Fibroblast of pulmonary artery (primary cell): ENCODE data around the gene RNF6.

Experiments used
- DNase-seq: peaks from one replicate; pipeline ENCODE4 v3.0.0-alpha.2; 2010; ENCODE audit warnings: low read depth
- H3K4me3 ChIP-seq: replicated peaks from 2 replicates; pipeline ENCODE4 v1.5.1; 2011; ENCODE audit warnings: low read depth, mild to moderate bottlenecking, control low read depth, low read length, moderate library complexity
- TF ChIP-seq, protein P1 (sequence below): IDR thresholded peaks from 2 replicates; pipeline ENCODE4 v1.5.1; 2011; ENCODE audit warnings: mild to moderate bottlenecking, control low read depth, low read length, inconsistent platforms; ENCODE audit errors: missing control alignments

RNF6 gene

DNA sequence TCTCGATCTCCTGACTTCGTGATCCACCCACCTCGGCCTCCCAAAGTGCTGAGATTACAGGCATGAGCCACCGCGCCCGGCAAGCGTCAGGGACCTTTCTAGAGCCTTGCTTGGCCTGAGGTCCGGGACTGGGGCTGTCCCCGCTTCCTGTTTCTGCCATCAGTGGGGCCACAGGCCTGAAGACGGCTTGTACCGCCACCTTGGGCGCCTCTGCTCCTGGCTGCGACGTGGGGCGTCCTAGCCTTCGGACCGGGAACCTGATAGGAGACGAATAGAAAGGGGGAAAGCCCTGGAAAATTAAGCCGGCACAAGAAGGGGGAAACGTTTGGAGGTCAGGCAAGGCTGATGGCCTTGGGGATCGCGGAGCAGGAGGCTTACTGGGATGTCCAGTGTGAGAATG, 35.1 kb downstream of the RNF6 start:
- peak overlapping the region; percentile 70 for H3K4me3 ChIP-seq
- no peak for DNase-seq
- TF ChIP-seq, protein P1, sequence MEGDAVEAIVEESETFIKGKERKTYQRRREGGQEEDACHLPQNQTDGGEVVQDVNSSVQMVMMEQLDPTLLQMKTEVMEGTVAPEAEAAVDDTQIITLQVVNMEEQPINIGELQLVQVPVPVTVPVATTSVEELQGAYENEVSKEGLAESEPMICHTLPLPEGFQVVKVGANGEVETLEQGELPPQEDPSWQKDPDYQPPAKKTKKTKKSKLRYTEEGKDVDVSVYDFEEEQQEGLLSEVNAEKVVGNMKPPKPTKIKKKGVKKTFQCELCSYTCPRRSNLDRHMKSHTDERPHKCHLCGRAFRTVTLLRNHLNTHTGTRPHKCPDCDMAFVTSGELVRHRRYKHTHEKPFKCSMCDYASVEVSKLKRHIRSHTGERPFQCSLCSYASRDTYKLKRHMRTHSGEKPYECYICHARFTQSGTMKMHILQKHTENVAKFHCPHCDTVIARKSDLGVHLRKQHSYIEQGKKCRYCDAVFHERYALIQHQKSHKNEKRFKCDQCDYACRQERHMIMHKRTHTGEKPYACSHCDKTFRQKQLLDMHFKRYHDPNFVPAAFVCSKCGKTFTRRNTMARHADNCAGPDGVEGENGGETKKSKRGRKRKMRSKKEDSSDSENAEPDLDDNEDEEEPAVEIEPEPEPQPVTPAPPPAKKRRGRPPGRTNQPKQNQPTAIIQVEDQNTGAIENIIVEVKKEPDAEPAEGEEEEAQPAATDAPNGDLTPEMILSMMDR: no peak

DNA sequence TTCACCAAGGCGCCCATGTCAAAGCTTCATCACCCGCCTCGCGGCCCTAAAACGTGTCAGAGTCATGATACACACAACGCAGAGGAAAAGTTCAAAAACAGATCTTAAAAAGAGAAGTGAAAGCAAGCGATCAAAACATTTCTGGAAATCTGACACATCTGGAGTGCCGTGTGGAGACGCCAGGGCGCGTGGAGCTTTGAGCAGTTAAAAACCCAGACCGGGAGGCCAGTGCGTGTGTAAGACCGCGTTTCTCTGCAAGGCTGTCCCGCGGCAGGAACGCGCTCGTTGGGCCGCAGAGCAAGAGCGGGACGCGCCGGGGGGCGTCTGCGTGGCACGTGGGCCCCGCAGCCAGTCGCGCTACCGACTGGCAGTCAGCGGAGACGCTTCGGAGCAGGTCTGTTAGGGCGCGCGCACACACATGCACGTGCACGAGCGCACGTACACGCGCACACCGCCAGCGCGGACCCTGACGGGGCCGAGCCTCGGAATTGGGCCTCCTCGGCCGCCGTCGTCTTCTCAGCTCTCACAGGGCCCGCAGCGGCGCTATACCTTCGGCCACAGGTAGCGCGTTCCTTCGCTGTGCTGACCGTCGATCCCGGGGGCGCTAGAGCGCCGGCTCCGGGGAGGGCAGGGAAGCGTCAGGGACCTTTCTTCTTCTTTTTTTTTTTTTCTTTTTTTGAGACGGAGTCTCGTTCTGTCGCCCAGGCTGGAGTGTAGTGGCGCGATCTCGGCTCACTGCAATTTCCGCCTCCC, 35.8 kb downstream of the RNF6 start:
- DNase-seq: peak; percentile 95

DNA sequence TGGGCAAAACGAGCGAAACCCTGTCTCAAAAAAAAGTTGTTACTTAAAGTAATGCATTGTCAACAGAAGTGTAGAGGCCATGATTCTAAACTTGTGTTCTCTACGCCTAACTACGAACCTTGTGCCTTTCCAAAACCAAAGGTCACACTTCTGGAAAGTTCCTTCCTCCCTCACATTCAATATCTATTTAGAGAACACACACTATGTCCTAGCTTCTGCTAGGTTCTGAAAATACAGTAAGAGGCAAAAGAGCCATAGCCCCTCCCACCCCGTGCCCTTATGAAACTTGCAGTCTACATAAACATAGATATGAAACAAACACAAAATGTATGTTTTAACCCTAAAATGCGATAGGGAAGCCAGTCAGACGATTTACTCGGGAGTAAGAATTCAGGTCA, 36.4 kb downstream of the RNF6 start:
- TF ChIP-seq, protein P1: no peak

More for the DNA sequence above, 35.8 kb downstream of the RNF6 start:
- peak overlapping the region; percentile 70 for H3K4me3 ChIP-seq
- TF ChIP-seq, protein P1: peak; percentile 48

DNA sequence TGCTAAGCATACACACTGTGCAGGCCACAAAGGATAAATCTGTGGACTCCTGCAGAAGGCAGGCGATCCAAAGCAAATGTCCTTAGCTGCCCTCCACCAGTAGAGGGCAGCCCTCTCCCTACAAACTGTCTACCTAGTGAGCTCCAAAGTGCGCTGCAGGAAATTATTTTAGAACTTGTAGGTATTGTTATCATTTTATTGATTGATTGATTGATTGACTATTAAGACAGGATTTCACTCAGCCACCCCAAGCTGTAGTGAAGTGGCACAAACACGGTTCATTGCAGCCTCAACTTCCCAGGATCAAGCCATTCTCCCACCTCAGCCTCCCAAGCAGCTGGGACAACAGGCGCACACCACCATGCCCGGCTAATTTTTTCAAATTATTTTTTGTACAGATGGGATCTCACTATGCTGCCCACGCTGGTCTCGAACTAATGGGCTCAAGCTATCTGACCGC, 37.3 kb downstream of the RNF6 start:
- peak; percentile 81 for DNase-seq
- H3K4me3 ChIP-seq: no peak overlapping the region
- TF ChIP-seq, protein P1: peak; percentile 96

More for the DNA sequence above, 36.4 kb downstream of the RNF6 start:
- DNase-seq: no peak
- peak overlapping the region; percentile 70 for H3K4me3 ChIP-seq

DNA sequence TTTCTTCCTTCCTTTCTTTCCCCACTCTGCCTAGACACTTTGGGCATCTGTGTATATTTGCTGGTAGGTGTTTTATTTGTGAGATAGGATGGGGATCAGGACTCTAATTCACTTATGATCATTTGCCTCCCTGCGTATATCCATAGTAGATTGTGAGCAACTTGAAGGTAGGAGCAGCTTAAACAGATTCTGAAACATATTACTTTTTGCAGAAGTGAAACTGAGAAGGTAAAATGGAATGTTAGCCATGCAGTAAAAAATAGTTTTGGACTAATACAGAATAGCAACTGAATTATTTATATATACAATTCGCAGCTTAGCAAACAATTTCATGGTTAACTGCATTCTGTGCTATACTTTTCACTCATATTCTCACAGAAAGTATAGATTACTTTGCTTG, 38.7 kb downstream of the RNF6 start:
- H3K4me3 ChIP-seq: no peak overlapping the region
- DNase-seq: no peak
- TF ChIP-seq, protein P1: no peak

GRCh38 chr13:26179344-26179743, 42.8 kb downstream of the RNF6 start:
- H3K4me3 ChIP-seq: no peak overlapping the region
- no peak for DNase-seq
- TF ChIP-seq, protein P1: no peak

- TF ChIP-seq, protein P1: no peak
- DNase-seq: no peak
- H3K4me3 ChIP-seq: no peak overlapping the region
These were observed 53.3 kb downstream of the RNF6 start for GRCh38 chr13:26168835-26169234.
